Esophagus squamous epithelium (tissue), 4 donors: Measurements from ENCODE around the gene SMIM38.

Experiments used
- CTCF ChIP-seq, 6 experiments: fragments of 450-650 bp in 4 of 6; fragments of 200-600 bp in 2 of 6; sonication (generic) in 2 of 6; IDR thresholded peaks; one replicate each; pipeline ENCODE4 v1.5.1; 2016 to 2019; ENCODE audit warnings: antibody characterized with exemption in 6 of 6, mild to moderate bottlenecking in 4 of 6, moderate library complexity in 4 of 6
- POLR2A ChIP-seq, 4 donors: fragments of 450-650 bp; IDR thresholded peaks; one replicate each; pipeline ENCODE4 v1.6.1; 2017; ENCODE audit warnings: antibody characterized with exemption in 4 of 4, mild to moderate bottlenecking in 4 of 4, moderate library complexity in 3 of 4

GRCh38 chr11:69167916-69168691, 12.4 kb downstream of the SMIM38 start:
- TF ChIP-seq CTCF (IDR thresholded peaks at IDR 0.05) = no peak
- no peak for TF ChIP-seq POLR2A (IDR thresholded peaks at IDR 0.05)
